ENCODE data around the gene QRFP. TPM values are rescaled to one million over a fixed set of nuclear protein-coding genes. Genes with fewer than 3 reads are reported as not detected.

Gene QRFP
- total RNA-seq, 1 experiment from 2014 or later, result not detected

DNA sequence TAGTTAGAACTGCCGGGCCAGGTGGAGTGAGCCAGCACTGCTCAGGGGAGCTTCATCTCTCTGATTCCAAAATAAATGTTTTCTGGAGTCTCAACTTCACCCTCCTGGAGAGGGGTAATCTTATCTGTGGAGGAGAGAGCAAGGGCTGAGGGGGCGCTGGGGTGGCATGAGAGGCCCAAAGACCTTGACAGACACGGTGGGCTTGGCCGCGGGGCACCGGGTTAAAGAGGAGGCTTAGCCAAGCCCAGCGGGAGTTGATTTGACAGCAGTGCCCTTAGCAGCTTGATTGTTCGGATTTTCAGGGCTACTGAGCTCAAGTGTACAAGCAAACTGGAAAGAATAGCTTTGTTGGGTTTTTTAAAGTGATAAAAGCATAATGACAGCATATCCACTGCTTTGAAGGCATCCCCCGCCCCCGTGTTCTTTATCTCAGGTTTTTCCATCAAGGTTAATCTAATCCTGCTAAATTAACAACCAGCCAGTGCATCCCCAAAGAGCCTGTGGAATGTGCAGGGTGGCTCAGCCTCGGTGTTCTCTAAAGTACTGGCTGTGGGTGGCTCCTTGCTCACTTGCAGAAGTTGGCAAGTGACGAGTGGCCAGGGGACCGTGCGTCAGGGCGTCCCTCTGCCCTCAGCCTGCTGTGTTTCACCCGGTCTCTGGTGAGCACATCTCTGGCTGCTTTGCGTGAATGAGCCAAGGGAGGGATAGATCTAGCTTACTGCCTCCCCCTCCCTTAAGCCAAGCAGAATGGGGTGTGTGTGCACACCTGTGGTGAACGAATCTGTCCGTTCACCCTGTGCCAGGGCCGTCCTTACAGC lies 5.5 kb downstream of the QRFP start:
- Histone ChIP-seq H3K27ac (ENCODE audit: low read length) (no peak overlapping the region), H3K4me1 (ENCODE audit: low read length) (no peaks in the 10 kb centered on the region), H3K9me3 (ENCODE audit: low read length) (no peaks in the 10 kb centered on the region), H3K27me3 (ENCODE audit: low read length) (no peaks in the 10 kb centered on the region), H3K79me2 (ENCODE audit: low read length) (no peaks in the 10 kb centered on the region), H3K9ac (ENCODE audit: low read length) (no peak overlapping the region), H2AFZ (ENCODE audit: low read length) (no peak overlapping the region), H3K4me3 (ENCODE audit: low read length) (no peak overlapping the region), H3K36me3 (ENCODE audit: insufficient read depth, low read length) (no peaks in the 10 kb centered on the region), H4K20me1 (ENCODE audit: insufficient read depth, low read depth, low read length) (peaks cover under 1% of the 10 kb centered on the region; the same call in 1 of the 2 replicates), H3K9me2 (replicated peaks; ENCODE audit: insufficient read depth, low read length) (no peaks in the 10 kb centered on the region), H3K4me2 (ENCODE audit: low read depth, low read length, poor library complexity, severe bottlenecking) (no peak overlapping the region)
- no peak for DNase-seq

DNA sequence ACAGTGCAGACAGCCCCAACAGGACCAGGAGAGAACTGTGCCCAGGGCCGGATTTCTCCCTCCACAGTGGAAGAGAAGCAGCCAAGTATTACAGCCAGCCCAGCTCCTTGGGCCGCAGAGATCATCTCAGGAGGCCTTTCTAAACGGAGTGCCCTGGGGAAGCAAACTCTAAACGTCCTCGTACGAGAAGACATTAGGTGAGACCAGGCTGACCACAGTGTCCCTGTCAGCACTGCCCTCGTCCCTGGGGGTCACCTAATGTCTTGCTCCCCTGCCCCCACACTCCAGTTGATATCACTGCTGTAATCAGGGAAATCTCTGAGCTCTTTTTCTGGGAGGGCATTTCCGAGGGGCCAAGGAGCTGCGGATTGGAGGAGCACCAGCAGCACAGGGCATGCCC lies 6.5 kb downstream of the QRFP start:
- H3K9me2 ChIP-seq (replicated peaks; ENCODE audit: insufficient read depth, low read length), result no peaks in the 10 kb centered on the region
- no peaks in the 10 kb centered on the region for H3K36me3 ChIP-seq (ENCODE audit: insufficient read depth, low read length)
- H4K20me1 ChIP-seq (ENCODE audit: insufficient read depth, low read depth, low read length), result no peaks in the 10 kb centered on the region
- no peaks in the 10 kb centered on the region for H3K4me1 ChIP-seq (ENCODE audit: low read length)
- no peak overlapping the region for H3K27ac ChIP-seq (ENCODE audit: low read length)
- no peak for DNase-seq
- H3K9me3 ChIP-seq (ENCODE audit: low read length), result no peaks in the 10 kb centered on the region
- H2AFZ ChIP-seq (ENCODE audit: low read length), result no peak overlapping the region
- H3K79me2 ChIP-seq (ENCODE audit: low read length), result no peaks in the 10 kb centered on the region
- no peak overlapping the region for H3K9ac ChIP-seq (ENCODE audit: low read length)
- H3K4me3 ChIP-seq (ENCODE audit: low read length), result no peak overlapping the region
- H3K27me3 ChIP-seq (ENCODE audit: low read length), result no peaks in the 10 kb centered on the region
- no peak overlapping the region for H3K4me2 ChIP-seq (ENCODE audit: low read depth, low read length, poor library complexity, severe bottlenecking)

DNA sequence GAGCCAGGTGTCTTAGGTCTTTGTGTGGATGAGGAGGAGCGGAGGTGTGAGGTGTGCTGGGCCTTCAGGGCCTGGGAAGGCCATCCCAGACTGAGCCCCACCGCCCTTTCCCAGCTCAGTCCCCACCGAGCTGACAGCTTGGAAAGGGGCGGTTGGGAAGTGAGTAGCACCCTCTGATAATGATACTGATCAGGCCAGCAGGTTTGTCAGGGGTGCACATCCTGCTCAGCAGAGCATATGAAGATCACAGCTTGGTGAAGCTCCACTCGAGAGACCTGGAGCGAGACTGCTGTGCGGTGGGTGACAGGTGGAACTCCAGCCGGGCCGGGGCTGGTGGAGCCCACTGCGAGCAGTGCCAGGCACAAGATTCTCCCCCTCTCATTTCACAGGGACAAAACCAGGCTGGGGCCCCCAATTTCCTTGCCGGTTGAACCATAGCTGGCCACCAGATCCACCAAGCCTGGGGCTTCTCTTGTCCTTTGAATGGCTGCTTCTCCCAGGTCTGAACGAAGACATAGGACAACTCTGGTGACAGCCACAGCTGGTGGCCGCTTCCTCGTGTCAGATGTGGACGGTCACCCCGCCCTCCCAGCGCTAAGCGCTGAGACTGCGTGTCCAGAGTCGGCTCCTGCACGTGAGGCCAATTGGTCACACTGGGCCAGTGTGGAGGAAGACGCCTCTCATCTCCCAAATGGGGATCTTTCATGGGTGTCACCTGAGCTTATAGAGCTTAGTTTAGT lies 8.3 kb downstream of the QRFP start:
- no peaks in the 10 kb centered on the region for H3K9me2 ChIP-seq (replicated peaks; ENCODE audit: insufficient read depth, low read length)
- no peaks in the 10 kb centered on the region for H3K4me1 ChIP-seq (ENCODE audit: low read length)
- no peak overlapping the region for H3K4me3 ChIP-seq (ENCODE audit: low read length)
- no peak overlapping the region for H2AFZ ChIP-seq (ENCODE audit: low read length)
- no peaks in the 10 kb centered on the region for H3K79me2 ChIP-seq (ENCODE audit: low read length)
- H3K4me2 ChIP-seq (ENCODE audit: low read depth, low read length, poor library complexity, severe bottlenecking), result no peak overlapping the region
- H4K20me1 ChIP-seq (ENCODE audit: insufficient read depth, low read depth, low read length), result no peaks in the 10 kb centered on the region
- no peak overlapping the region for H3K27ac ChIP-seq (ENCODE audit: low read length)
- H3K9ac ChIP-seq (ENCODE audit: low read length), result no peak overlapping the region
- H3K36me3 ChIP-seq (ENCODE audit: insufficient read depth, low read length), result no peaks in the 10 kb centered on the region
- DNase-seq, result no peak
- no peaks in the 10 kb centered on the region for H3K9me3 ChIP-seq (ENCODE audit: low read length)
- H3K27me3 ChIP-seq (ENCODE audit: low read length), result no peaks in the 10 kb centered on the region

DNA sequence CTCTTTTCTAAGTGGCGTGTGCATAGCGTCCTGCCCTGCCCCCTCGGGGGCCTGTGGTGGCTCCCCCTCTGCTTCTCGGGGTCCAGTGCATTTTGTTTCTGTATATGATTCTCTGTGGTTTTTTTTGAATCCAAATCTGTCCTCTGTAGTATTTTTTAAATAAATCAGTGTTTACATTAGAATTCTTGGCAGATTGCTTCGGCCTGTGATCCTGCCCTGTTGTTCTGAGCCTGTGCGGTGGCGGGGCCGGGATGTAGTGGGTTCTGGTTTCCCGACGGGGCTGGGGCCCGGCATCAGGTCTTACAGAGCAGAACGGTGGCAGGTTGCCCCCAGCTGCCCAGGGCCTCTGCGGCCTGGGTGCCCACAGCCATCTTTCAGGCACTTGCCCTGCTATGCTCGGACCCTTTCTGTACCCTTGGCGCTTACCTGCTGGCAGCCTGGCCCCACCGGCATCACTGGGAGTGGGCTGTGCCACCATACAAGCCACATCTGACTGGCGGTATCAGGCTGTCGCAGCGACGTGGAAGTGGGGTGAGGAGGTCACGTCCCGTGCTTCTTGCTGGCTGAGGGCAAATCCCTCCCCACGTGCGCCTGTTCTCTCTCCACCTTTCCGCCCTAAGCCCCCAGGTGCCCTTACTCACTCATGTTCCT lies 9.0 kb downstream of the QRFP start:
- Histone ChIP-seq H3K27me3 (ENCODE audit: low read length) (no peaks in the 10 kb centered on the region), H3K9me3 (ENCODE audit: low read length) (no peaks in the 10 kb centered on the region), H3K9me2 (replicated peaks; ENCODE audit: insufficient read depth, low read length) (no peaks in the 10 kb centered on the region), H3K4me1 (ENCODE audit: low read length) (no peaks in the 10 kb centered on the region), H2AFZ (ENCODE audit: low read length) (no peak overlapping the region), H3K4me3 (ENCODE audit: low read length) (no peak overlapping the region), H3K9ac (ENCODE audit: low read length) (no peak overlapping the region), H3K79me2 (ENCODE audit: low read length) (no peaks in the 10 kb centered on the region), H3K36me3 (ENCODE audit: insufficient read depth, low read length) (no peaks in the 10 kb centered on the region), H3K4me2 (ENCODE audit: low read depth, low read length, poor library complexity, severe bottlenecking) (no peak overlapping the region), H3K27ac (ENCODE audit: low read length) (no peak overlapping the region), H4K20me1 (ENCODE audit: insufficient read depth, low read depth, low read length) (no peaks in the 10 kb centered on the region)
- no peak for DNase-seq

DNA sequence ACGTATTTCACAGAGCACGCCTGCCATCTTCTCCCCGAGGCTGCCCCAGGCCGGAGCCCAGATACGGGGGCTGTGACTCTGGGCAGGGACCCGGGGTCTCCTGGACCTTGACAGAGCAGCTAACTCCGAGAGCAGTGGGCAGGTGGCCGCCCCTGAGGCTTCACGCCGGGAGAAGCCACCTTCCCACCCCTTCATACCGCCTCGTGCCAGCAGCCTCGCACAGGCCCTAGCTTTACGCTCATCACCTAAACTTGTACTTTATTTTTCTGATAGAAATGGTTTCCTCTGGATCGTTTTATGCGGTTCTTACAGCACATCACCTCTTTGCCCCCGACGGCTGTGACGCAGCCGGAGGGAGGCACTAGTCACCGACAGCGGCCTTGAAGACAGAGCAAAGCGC lies 9.6 kb downstream of the QRFP start:
- Histone ChIP-seq H3K36me3 (ENCODE audit: insufficient read depth, low read length) (no peaks in the 10 kb centered on the region), H2AFZ (ENCODE audit: low read length) (no peak overlapping the region), H3K9me3 (ENCODE audit: low read length) (no peaks in the 10 kb centered on the region), H3K4me2 (ENCODE audit: low read depth, low read length, poor library complexity, severe bottlenecking) (no peak overlapping the region), H3K27ac (ENCODE audit: low read length) (no peak overlapping the region), H3K4me1 (ENCODE audit: low read length) (no peaks in the 10 kb centered on the region), H3K9me2 (replicated peaks; ENCODE audit: insufficient read depth, low read length) (no peaks in the 10 kb centered on the region), H3K79me2 (ENCODE audit: low read length) (no peaks in the 10 kb centered on the region), H3K4me3 (ENCODE audit: low read length) (no peak overlapping the region), H3K27me3 (ENCODE audit: low read length) (no peaks in the 10 kb centered on the region), H4K20me1 (ENCODE audit: insufficient read depth, low read depth, low read length) (no peaks in the 10 kb centered on the region), H3K9ac (ENCODE audit: low read length) (no peak overlapping the region)
- DNase-seq, result no peak

DNA sequence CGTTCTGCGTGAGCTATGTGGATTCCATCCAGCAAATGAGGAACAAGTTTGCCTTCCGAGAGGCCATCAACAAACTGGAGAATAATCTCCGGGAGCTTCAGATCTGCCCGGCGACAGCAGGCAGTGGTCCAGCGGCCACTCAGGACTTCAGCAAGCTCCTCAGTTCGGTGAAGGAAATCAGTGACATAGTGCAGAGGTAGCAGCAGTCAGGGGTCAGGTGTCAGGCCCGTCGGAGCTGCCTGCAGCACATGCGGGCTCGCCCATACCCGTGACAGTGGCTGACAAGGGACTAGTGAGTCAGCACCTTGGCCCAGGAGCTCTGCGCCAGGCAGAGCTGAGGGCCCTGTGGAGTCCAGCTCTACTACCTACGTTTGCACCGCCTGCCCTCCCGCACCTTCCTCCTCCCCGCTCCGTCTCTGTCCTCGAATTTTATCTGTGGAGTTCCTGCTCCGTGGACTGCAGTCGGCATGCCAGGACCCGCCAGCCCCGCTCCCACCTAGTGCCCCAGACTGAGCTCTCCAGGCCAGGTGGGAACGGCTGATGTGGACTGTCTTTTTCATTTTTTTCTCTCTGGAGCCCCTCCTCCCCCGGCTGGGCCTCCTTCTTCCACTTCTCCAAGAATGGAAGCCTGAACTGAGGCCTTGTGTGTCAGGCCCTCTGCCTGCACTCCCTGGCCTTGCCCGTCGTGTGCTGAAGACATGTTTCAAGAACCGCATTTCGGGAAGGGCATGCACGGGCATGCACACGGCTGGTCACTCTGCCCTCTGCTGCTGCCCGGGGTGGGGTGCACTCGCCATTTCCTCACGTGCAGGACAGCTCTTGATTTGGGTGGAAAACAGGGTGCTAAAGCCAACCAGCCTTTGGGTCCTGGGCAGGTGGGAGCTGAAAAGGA lies 10.9 kb downstream of the QRFP start:
- Histone ChIP-seq H3K9ac (ENCODE audit: low read length) (no peak overlapping the region), H3K27ac (ENCODE audit: low read length) (no peak overlapping the region), H4K20me1 (ENCODE audit: insufficient read depth, low read depth, low read length) (no peaks in the 10 kb centered on the region), H3K36me3 (ENCODE audit: insufficient read depth, low read length) (no peaks in the 10 kb centered on the region), H3K4me1 (ENCODE audit: low read length) (no peaks in the 10 kb centered on the region), H2AFZ (ENCODE audit: low read length) (no peak overlapping the region), H3K9me3 (ENCODE audit: low read length) (no peaks in the 10 kb centered on the region), H3K9me2 (replicated peaks; ENCODE audit: insufficient read depth, low read length) (no peaks in the 10 kb centered on the region), H3K27me3 (ENCODE audit: low read length) (no peaks in the 10 kb centered on the region), H3K4me3 (ENCODE audit: low read length) (no peak overlapping the region), H3K4me2 (ENCODE audit: low read depth, low read length, poor library complexity, severe bottlenecking) (no peak overlapping the region), H3K79me2 (ENCODE audit: low read length) (no peaks in the 10 kb centered on the region)
- no peak for DNase-seq

DNA sequence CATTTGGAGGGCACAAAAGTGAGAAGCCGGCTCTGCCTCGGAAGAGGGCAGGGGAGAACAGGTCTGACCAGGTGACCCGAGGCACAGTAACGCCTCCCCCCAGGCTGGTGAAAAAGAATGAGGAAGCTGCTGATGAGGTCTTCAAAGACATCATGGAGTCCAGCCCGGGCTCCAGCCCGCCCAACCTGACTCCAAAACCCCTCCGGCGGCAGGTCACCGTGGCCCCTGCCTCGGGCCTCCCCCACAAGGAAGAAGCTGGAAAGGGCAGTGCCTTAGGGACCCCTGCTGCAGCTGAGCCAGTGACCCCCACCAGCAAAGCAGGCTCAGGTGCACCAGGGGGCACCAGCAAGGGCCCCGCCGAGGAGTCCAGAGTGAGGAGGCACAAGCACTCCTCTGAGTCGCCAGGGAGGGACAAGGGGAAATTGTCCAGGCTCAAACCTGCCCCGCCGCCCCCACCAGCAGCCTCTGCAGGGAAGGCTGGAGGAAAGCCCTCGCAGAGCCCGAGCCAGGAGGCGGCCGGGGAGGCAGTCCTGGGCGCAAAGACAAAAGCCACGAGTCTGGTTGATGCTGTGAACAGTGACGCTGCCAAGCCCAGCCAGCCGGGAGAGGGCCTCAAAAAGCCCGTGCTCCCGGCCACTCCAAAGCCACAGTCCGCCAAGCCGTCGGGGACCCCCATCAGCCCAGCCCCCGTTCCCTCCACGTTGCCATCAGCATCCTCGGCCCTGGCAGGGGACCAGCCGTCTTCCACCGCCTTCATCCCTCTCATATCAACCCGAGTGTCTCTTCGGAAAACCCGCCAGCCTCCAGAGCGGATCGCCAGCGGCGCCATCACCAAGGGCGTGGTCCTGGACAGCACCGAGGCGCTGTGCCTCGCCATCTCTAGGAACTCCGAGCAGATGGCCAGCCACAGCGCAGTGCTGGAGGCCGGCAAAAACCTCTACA lies 11.8 kb downstream of the QRFP start:
- H3K4me1 ChIP-seq (ENCODE audit: low read length), result no peaks in the 10 kb centered on the region
- no peak overlapping the region for H2AFZ ChIP-seq (ENCODE audit: low read length)
- no peak overlapping the region for H3K9ac ChIP-seq (ENCODE audit: low read length)
- no peaks in the 10 kb centered on the region for H3K9me3 ChIP-seq (ENCODE audit: low read length)
- H3K79me2 ChIP-seq (ENCODE audit: low read length), result no peaks in the 10 kb centered on the region
- no peak for DNase-seq
- no peaks in the 10 kb centered on the region for H4K20me1 ChIP-seq (ENCODE audit: insufficient read depth, low read depth, low read length)
- H3K4me2 ChIP-seq (ENCODE audit: low read depth, low read length, poor library complexity, severe bottlenecking), result no peak overlapping the region
- no peaks in the 10 kb centered on the region for H3K36me3 ChIP-seq (ENCODE audit: insufficient read depth, low read length)
- H3K9me2 ChIP-seq (replicated peaks; ENCODE audit: insufficient read depth, low read length), result no peaks in the 10 kb centered on the region
- H3K27ac ChIP-seq (ENCODE audit: low read length), result no peak overlapping the region
- no peaks in the 10 kb centered on the region for H3K27me3 ChIP-seq (ENCODE audit: low read length)
- no peak overlapping the region for H3K4me3 ChIP-seq (ENCODE audit: low read length)

Measured in Karpas-422 (cell line).